ENCODE measurements around the gene FAM174C.

The FAM174C gene

DNA sequence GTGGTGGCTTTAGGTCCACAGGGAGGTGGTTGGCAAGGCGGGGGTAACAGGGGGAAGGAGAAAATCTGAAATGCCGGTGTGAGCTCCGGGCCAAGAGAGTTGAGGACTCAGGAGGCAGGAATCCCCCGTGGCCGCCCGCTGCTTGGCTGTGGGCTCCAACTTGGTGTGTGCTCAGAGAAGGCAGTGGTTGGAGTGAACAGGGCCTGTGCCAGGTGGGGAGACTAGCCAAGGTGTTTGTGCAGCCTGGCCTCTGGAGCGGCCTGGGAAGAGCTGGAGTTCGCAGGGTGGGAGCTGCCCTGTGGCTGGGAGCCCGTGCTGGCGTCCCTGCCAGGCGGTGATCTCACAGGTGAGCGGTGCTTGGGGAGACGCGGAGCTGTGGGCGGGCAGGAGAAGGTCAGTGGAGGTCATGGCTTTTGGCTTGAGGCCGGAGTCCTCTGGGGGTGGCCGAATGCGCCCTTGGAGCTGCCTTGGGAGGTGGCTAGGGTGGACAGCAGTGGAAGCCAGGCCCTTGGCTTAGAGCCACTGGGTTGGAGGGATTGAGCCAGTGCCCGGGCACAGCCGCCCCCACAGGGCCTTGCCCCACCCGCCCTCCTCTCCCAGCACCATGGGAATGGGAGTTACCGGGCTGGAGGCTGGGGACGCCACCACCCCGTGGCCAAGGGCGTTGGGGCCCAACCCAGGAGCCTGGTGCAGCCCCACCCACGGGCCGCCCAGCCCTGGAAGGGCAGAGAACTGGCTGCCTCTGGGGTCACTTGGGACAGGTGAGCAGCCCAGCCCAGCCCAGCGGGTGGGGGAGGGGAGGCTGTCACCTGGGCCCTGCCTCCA lies 13.3 kb upstream of the FAM174C start:
- peaks cover 0 to 13% (median 5%) of the 10 kb centered on the region in 5 donors for H3K36me3 ChIP-seq (ENCODE audit: control insufficient read depth in 5 of 5, insufficient read depth in 5 of 5, low read length in 5 of 5)
- H3K4me1 ChIP-seq (ENCODE audit: control insufficient read depth in 5 of 5, insufficient read depth in 5 of 5, low read length in 5 of 5), result peaks cover 17 to 77% (median 69%) of the 10 kb centered on the region in 5 donors
- H3K27me3 ChIP-seq (ENCODE audit: control insufficient read depth in 5 of 5, insufficient read depth in 4 of 5, low read length in 5 of 5), result peaks cover 0 to 6% (median 0%) of the 10 kb centered on the region in 5 donors
- peak overlapping the region in 3 of 5 donors; percentile 67 to 81 (median 73) for H3K4me3 ChIP-seq (ENCODE audit: low read depth in 1 of 5, low read length in 5 of 5)
- peak overlapping the region; percentile 86 for H3K27ac ChIP-seq (ENCODE audit: low read depth, low read length)
- H3K9me3 ChIP-seq (ENCODE audit: control insufficient read depth in 5 of 5, low read length in 5 of 5), result peaks cover 0 to 2% (median 0%) of the 10 kb centered on the region in 5 donors
- H3K9ac ChIP-seq (ENCODE audit: low read length in 5 of 5), result peak overlapping the region in 3 of 5 donors; percentile 55 to 73 (median 73)

DNA sequence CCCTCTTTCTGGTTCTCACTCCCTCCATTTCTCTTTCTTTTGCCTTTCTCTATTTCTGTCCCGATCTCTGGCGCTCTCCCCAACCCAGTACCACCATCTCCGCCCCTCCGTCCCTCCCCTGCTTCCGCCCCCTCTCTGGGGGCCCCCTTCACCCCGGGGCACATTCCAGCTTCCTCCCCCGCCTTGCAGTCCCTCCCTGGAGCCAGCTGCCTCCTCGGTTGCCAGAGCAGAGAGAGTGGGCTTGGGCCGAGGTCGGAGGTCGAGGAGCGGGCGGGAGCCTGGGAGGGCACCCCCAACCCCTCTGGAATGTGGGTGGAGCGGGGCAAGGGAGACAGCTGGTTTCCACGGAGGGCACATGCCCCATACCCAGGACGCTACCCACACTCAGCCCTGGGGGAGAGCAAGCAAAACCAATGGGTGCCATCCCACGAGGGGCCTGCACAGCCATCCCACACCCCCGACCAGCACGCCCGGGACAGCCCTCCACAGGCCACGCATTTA lies 12.7 kb upstream of the FAM174C start:
- peaks cover 0 to 6% (median 0%) of the 10 kb centered on the region in 5 donors for H3K27me3 ChIP-seq (ENCODE audit: control insufficient read depth in 5 of 5, insufficient read depth in 4 of 5, low read length in 5 of 5)
- peaks cover 17 to 77% (median 73%) of the 10 kb centered on the region in 5 donors for H3K4me1 ChIP-seq (ENCODE audit: control insufficient read depth in 5 of 5, insufficient read depth in 5 of 5, low read length in 5 of 5)
- H3K9me3 ChIP-seq (ENCODE audit: control insufficient read depth in 5 of 5, low read length in 5 of 5), result peaks cover 0 to 2% (median 0%) of the 10 kb centered on the region in 5 donors
- H3K4me3 ChIP-seq (ENCODE audit: low read depth in 1 of 5, low read length in 5 of 5), result no peak overlapping the region
- H3K27ac ChIP-seq (ENCODE audit: low read depth, low read length), result peak overlapping the region; percentile 86
- no peak overlapping the region for H3K9ac ChIP-seq (ENCODE audit: low read length in 5 of 5)
- H3K36me3 ChIP-seq (ENCODE audit: control insufficient read depth in 5 of 5, insufficient read depth in 5 of 5, low read length in 5 of 5), result peaks cover 0 to 7% (median 0%) of the 10 kb centered on the region in 5 donors

DNA sequence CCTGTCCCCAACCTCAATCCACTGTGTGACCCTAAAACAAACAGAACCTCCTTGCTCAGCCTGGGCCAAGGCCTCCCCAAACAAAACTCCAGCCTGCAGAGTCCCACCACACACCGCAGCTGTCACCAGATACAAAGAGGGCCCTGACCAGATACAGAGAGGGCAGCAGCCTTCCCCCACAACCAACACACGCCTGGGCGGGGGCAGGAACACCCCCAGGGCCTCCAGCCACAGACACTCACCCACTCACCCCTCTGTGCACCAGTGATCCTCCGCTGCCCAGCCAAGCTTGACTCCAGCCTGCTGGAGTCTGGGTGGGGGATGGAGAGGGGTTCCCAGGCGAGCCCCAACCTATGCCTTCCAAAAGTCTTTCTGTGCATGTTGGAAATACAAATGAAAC lies 12.1 kb upstream of the FAM174C start:
- Histone ChIP-seq H3K4me1 (ENCODE audit: control insufficient read depth in 5 of 5, insufficient read depth in 5 of 5, low read length in 5 of 5) (peaks cover 17 to 77% (median 73%) of the 10 kb centered on the region in 5 donors), H3K9ac (ENCODE audit: low read length in 5 of 5) (no peak overlapping the region), H3K36me3 (ENCODE audit: control insufficient read depth in 5 of 5, insufficient read depth in 5 of 5, low read length in 5 of 5) (peaks cover 0 to 3% (median 0%) of the 10 kb centered on the region in 5 donors), H3K9me3 (ENCODE audit: control insufficient read depth in 5 of 5, low read length in 5 of 5) (peaks cover 0 to 2% (median 0%) of the 10 kb centered on the region in 5 donors), H3K27ac (ENCODE audit: low read depth, low read length) (peak overlapping the region; percentile 86), H3K27me3 (ENCODE audit: control insufficient read depth in 5 of 5, insufficient read depth in 4 of 5, low read length in 5 of 5) (peaks cover 0 to 6% (median 0%) of the 10 kb centered on the region in 5 donors), H3K4me3 (ENCODE audit: low read depth in 1 of 5, low read length in 5 of 5) (no peak overlapping the region)

DNA sequence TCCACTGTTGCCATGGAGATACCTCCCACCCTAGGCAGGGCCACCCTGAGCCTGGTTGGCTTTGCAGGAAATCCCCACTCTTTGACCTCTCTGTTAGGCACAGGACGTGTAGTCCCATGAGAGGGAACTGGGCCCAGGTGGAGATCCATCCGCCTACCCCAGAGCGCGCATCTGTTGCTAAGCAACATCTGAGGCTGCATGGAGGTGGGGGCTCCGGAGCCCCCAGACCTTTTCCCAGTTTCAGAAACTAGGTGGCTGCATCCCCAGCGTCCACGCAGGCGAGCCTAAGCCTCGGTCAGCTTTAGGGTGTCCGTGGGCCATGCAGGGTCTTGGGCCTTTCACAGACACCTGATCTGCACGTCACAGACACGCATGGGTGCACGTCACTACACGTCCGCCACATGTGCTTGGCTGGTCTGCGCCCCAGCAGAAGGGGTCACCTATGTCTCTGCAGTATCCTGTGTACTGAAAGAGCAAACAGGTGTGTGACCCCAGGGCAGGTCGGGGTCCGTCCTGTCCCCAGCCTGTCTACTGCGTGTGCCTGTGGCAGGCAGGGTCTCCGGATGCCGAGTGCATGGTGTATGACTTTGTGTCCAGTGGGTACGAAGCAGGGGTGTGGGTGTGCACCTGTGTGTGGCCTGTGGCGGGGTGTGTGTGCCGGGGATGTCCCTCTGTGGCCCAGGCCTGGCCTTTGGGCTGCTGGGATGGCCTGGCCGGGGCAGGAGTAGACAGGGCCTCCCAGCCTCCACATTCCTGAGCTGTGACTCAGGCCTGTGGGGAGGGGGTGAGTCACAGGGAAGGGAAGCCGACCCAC lies 10.3 kb upstream of the FAM174C start:
- H3K36me3 ChIP-seq (ENCODE audit: control insufficient read depth in 5 of 5, insufficient read depth in 5 of 5, low read length in 5 of 5), result no peaks in the 10 kb centered on the region
- H3K9me3 ChIP-seq (ENCODE audit: control insufficient read depth in 5 of 5, low read length in 5 of 5), result no peaks in the 10 kb centered on the region
- H3K4me1 ChIP-seq (ENCODE audit: control insufficient read depth in 5 of 5, insufficient read depth in 5 of 5, low read length in 5 of 5), result peaks cover 17 to 73% (median 67%) of the 10 kb centered on the region in 5 donors
- H3K4me3 ChIP-seq (ENCODE audit: low read depth in 1 of 5, low read length in 5 of 5), result no peak overlapping the region
- peak overlapping the region; percentile 79 for H3K27ac ChIP-seq (ENCODE audit: low read depth, low read length)
- peak overlapping the region in 1 of 5 donors; percentile 2 for H3K9ac ChIP-seq (ENCODE audit: low read length in 5 of 5)
- no peaks in the 10 kb centered on the region for H3K27me3 ChIP-seq (ENCODE audit: control insufficient read depth in 5 of 5, insufficient read depth in 4 of 5, low read length in 5 of 5)

DNA sequence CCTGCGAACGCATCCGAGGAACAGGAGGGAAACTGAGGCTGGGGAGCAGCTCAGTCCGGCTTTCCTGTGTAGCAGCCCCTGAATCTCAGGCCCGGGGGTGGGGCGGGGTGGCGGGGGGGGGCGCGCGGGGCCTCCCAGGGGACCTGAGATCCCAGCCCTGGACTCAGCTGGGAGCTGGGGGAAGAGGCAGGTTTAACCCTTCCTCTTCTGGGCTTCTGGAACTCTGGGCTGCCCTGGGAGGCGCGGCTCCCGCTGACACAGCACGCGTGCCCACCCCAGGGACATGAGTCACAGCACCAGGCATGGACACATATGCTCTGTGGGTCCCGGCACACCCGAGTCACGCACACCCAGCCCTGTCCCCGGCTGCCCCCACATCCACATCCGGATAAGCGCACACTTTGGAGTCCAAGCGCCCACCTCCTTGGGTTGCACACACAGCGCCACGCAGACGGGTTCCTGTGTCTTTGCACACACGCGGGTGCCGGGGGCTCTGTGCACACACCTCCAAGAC lies 9.7 kb upstream of the FAM174C start:
- Histone ChIP-seq H3K4me1 (ENCODE audit: control insufficient read depth in 5 of 5, insufficient read depth in 5 of 5, low read length in 5 of 5) (peaks cover 17 to 73% (median 67%) of the 10 kb centered on the region in 5 donors), H3K4me3 (ENCODE audit: low read depth in 1 of 5, low read length in 5 of 5) (peak overlapping the region in 4 of 5 donors; percentile 30 to 63 (median 49)), H3K9ac (ENCODE audit: low read length in 5 of 5) (peak overlapping the region in 4 of 5 donors; percentile 37 to 49 (median 40)), H3K36me3 (ENCODE audit: control insufficient read depth in 5 of 5, insufficient read depth in 5 of 5, low read length in 5 of 5) (peaks cover 0 to under 1% (median under 1%) of the 10 kb centered on the region in 5 donors), H3K27ac (ENCODE audit: low read depth, low read length) (peak overlapping the region; percentile 89), H3K27me3 (ENCODE audit: control insufficient read depth in 5 of 5, insufficient read depth in 4 of 5, low read length in 5 of 5) (no peaks in the 10 kb centered on the region), H3K9me3 (ENCODE audit: control insufficient read depth in 5 of 5, low read length in 5 of 5) (no peaks in the 10 kb centered on the region)

DNA sequence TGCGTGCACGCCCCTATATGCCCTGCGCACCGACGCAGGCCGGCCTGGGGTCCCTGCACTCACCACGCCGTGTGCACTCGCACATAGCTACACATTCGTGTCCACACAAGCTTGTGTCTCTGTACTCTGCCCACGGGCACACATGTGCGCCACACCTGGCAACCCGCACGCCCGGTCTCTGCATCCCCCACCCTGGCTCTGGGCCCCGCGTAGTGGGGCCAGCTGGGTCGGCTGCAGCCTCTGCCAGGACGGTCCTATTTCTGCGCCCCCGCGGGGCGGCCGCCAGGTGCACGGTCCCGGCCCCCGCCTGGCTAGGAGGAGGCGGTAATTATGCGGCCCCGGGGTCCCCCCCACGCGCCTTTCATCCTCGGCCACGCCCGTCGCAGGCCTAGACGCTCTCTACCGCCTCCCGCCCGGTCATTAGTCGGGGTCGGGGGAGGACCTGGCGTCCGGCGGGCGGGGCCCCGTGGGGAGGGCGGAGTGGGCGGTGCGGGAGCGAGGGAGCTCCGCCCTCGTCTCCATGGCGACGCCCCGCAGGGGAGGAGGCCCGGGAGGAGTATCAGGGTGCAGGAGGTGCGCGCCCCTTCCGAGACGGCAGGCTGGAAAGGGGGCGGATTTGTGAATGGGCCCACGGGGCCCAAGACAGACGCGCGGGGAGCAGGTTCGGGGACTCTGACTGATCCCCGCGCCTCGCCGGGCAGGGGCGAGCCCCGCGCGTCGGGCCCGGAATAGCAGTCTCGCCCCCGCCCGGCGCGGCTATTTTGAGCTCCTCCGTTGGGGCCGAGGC lies 9.0 kb upstream of the FAM174C start:
- peaks cover 23 to 75% (median 70%) of the 10 kb centered on the region in 5 donors for H3K4me1 ChIP-seq (ENCODE audit: control insufficient read depth in 5 of 5, insufficient read depth in 5 of 5, low read length in 5 of 5)
- H3K4me3 ChIP-seq (ENCODE audit: low read depth in 1 of 5, low read length in 5 of 5), result peak overlapping the region in 4 of 5 donors; percentile 30 to 63 (median 49)
- no peaks in the 10 kb centered on the region for H3K27me3 ChIP-seq (ENCODE audit: control insufficient read depth in 5 of 5, insufficient read depth in 4 of 5, low read length in 5 of 5)
- no peaks in the 10 kb centered on the region for H3K9me3 ChIP-seq (ENCODE audit: control insufficient read depth in 5 of 5, low read length in 5 of 5)
- peak overlapping the region in 4 of 5 donors; percentile 37 to 49 (median 40) for H3K9ac ChIP-seq (ENCODE audit: low read length in 5 of 5)
- peak overlapping the region; percentile 89 for H3K27ac ChIP-seq (ENCODE audit: low read depth, low read length)
- peaks cover 0 to 7% (median 7%) of the 10 kb centered on the region in 5 donors for H3K36me3 ChIP-seq (ENCODE audit: control insufficient read depth in 5 of 5, insufficient read depth in 5 of 5, low read length in 5 of 5)

DNA sequence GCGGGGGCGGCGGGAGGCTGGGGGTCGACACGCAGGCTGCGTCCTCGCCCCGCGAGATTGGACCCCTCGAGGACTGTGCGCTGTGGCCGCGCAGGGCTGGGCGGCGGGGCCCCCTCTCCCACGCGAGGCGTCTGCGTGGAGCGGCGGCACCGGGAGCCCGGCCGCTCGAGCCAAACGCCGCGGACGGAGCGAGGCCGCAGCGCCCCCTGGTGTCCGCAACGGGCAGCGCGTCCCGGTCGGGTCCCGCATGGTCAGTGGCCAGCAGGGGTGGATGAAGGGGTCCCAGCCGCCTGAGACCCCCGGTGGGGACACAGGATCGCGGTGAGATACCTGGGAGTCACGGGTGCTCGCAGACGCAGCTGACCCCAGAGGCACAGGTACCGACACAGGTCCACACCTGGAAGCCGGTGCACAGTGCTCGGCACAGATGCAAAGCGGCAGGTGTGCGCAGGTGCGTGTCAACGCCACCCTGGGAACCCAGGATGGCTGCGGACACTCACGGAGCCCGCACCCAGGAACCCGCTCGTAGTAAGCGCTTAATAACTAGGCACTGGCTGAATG lies 8.3 kb upstream of the FAM174C start:
- Histone ChIP-seq H3K9ac (ENCODE audit: low read length in 5 of 5) (peak overlapping the region in 1 of 5 donors; percentile 49), H3K36me3 (ENCODE audit: control insufficient read depth in 5 of 5, insufficient read depth in 5 of 5, low read length in 5 of 5) (peaks cover 0 to 14% (median 14%) of the 10 kb centered on the region in 5 donors), H3K27me3 (ENCODE audit: control insufficient read depth in 5 of 5, insufficient read depth in 4 of 5, low read length in 5 of 5) (no peaks in the 10 kb centered on the region), H3K4me3 (ENCODE audit: low read depth in 1 of 5, low read length in 5 of 5) (peak overlapping the region in 4 of 5 donors; percentile 25 to 63 (median 46)), H3K9me3 (ENCODE audit: control insufficient read depth in 5 of 5, low read length in 5 of 5) (no peaks in the 10 kb centered on the region), H3K27ac (ENCODE audit: low read depth, low read length) (peak overlapping the region; percentile 89), H3K4me1 (ENCODE audit: control insufficient read depth in 5 of 5, insufficient read depth in 5 of 5, low read length in 5 of 5) (peaks cover 20 to 75% (median 70%) of the 10 kb centered on the region in 5 donors)

DNA sequence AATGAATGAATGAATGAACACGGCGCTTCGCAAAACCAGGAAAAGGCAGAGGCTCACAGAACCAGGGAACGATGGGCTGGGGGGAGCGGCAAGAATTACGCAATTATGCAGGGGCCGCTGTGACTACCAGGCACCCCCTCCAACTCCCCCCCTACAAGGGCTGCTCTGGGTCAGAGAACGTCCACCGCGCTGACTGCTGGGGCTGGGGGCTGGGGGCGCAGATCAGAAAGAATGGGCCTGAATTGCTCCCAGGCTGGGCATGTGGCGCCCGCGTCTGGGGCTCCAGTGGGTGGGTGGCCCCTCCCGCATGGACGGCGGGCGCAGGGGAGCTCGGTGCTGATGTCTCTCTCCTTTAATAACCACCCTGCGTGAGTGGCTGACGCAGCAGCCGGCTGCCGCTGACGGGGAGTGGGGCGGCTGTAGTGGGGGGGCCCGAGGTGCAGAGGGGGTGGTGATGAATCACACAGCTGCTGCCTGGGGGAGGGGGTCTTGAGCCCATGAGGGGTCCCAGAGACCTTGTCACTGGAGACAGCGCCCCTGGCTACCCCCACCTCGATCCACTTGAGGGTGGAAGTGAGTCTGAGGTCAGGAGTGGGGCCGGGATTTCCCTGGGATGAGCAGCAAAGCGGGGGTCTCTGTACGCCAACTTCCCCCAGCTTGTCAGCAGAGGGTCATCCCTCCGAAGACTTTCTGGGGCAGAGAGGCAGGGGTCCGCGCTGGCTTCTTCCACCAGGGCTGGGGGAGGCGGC lies 7.7 kb upstream of the FAM174C start:
- peak overlapping the region in 4 of 5 donors; percentile 25 to 63 (median 46) for H3K4me3 ChIP-seq (ENCODE audit: low read depth in 1 of 5, low read length in 5 of 5)
- peaks cover 19 to 75% (median 70%) of the 10 kb centered on the region in 5 donors for H3K4me1 ChIP-seq (ENCODE audit: control insufficient read depth in 5 of 5, insufficient read depth in 5 of 5, low read length in 5 of 5)
- peaks cover 0 to 21% (median 20%) of the 10 kb centered on the region in 5 donors for H3K36me3 ChIP-seq (ENCODE audit: control insufficient read depth in 5 of 5, insufficient read depth in 5 of 5, low read length in 5 of 5)
- no peak overlapping the region for H3K9ac ChIP-seq (ENCODE audit: low read length in 5 of 5)
- no peaks in the 10 kb centered on the region for H3K27me3 ChIP-seq (ENCODE audit: control insufficient read depth in 5 of 5, insufficient read depth in 4 of 5, low read length in 5 of 5)
- H3K9me3 ChIP-seq (ENCODE audit: control insufficient read depth in 5 of 5, low read length in 5 of 5), result no peaks in the 10 kb centered on the region
- H3K27ac ChIP-seq (ENCODE audit: low read depth, low read length), result peak overlapping the region; percentile 91
